Measurements from ENCODE around the gene CFAP46.
"Not testable (repeated sequence)": the region's sequence is repeated elsewhere in the genome, so short reads cannot be mapped to it uniquely, and the experiment has no call there.

CFAP46 gene

DNA sequence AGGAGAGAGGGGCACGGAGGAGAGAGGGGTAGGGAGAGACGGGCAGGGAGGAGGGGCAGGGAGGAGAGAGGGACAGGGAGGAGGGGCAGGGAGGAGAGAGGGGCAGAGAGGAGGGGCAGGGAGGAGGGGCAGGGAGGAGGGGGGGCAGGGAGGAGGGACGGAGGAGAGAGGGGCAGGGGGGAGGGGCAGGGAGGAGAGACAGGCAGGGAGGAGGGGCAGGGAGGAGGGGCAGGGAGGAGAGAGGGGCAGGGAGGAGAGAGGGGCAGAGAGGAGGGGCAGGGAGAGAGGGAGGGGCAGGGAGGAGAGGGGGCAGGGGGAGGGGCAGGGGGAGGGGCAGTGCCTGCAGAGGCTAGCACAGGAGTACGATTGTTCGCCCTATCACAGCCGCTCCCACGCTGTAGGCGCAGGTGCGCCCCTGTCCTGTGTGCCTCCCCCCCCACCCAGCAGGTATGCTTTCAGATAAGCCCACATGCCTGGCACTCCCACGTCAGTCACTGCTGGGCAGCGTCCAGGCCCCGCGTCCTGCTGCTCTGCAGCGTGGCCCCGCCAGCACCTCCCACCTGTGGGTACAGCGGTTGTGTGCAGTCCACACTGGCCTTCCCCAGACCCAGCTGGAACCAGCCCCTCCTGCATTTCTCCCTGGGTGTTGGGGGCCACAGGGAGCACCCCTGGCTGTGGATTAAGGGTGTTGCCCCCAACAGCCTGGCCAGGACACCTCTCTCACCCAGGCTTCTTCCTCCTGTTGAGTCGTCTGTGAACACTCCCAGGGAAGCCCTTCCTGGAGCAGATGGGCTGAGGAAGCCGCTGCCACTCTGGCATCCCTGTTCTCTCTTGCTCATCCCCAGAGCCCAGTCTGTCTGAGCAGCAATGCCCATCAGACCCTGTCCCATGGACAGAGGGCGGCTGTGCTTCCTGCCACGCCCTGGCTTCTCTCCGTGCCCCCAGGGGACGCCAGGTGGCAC, 167.2 kb downstream of the CFAP46 start:
- no peak for DNase-seq (ENCODE audit: low read depth in 2 of 2)

DNA sequence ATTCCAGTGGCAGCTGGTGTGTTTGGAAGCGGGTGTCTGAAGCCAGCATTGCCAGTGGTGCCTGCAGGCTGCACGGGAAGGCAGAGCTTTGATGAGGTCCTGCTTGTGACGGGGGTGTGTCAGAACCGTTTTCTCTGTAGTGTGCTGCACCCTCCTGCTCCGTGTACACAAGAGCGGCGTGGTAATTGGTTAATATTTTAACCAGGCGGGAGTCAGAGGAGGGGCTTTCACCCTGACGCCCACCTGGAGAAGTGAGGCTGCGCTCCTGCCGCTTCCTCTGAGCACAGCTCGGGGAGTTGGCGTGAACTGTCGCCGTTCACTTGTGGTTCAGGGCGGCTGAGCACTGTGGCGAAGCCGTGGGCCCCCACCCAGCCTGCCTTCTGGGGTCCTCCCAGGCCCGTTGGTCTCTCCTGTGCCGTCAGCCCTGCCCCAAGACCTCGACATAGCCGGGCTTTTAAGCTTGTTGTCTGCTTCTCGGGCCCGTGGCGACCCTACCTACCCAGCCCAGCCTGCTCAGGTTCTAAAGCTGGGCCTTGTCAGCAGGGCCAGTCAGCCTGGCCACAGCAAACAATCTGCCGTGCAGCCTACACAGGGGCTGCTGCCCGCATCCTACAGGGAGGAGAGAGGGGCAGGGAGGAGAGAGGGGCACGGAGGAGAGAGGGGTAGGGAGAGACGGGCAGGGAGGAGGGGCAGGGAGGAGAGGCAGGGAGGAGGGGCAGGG, 168.0 kb downstream of the CFAP46 start:
- DNase-seq (ENCODE audit: low read depth in 2 of 2) = no peak

DNA sequence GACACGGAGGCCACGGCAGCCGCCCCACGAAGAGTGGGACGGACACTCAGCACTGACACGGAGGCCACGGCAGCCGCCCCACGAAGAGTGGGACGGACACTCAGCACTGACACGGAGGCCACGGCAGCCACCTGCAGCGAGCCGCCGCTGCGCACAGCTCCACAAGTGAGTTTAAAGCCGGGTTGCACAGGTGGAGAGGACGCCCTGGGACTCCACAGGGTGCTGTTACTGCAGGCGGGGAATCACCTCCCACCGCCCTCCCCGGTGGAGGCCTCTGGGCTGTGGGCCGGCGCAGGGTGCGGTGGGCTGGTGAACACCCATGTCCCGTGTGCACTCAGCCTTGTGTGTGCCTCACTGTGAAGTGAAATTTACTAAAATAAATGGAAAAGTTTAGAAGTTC, 169.6 kb downstream of the CFAP46 start:
- DNase-seq (ENCODE audit: low read depth in 2 of 2) = not testable (repeated sequence)

DNA sequence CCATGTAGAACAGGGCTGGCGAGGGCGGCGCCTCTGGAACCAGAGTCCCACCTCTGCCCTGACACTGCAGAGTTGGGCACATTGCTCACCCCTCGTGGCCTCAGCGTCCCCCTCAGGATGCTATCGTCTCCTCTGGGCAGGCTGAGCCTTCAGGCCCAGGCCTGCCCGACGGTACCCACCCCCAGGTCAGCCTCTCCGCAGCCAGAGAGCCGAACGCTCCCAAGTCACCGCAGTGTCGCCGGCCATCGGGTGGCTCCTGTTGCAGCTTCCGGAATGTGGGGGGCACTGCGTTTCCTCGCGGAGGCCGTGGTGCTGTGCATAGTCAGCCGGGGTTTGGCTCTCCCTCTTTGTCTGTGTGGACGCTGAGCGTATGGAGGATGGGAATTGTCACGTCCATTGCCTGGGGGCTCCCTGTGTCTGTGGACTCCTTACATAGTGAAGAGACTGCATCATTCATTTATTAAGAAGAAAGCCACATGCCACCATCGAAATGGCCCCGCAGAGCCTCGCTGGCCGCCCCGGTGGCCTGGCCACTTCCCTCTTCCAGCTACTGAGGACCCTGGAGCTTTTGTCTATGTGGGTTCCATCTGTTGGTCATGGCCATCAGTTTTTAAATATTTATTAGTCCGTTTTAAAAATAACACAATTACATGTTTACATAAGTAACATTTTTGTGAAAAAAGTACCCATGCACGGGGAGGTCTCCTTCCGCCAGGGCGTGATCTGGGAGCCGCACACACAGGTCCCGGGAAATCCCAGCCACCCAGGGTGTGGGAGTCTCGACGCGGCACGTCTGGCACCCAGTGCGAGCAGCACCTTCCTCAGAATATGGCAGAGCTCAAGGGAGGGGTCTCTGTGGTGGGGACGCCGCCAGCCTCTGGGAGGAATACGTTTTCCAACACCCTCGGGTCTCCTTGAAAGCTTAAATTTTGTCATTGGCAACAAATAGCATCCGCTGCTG, 172.0 kb downstream of the CFAP46 start:
- no peak for DNase-seq (ENCODE audit: low read depth in 2 of 2)

DNA sequence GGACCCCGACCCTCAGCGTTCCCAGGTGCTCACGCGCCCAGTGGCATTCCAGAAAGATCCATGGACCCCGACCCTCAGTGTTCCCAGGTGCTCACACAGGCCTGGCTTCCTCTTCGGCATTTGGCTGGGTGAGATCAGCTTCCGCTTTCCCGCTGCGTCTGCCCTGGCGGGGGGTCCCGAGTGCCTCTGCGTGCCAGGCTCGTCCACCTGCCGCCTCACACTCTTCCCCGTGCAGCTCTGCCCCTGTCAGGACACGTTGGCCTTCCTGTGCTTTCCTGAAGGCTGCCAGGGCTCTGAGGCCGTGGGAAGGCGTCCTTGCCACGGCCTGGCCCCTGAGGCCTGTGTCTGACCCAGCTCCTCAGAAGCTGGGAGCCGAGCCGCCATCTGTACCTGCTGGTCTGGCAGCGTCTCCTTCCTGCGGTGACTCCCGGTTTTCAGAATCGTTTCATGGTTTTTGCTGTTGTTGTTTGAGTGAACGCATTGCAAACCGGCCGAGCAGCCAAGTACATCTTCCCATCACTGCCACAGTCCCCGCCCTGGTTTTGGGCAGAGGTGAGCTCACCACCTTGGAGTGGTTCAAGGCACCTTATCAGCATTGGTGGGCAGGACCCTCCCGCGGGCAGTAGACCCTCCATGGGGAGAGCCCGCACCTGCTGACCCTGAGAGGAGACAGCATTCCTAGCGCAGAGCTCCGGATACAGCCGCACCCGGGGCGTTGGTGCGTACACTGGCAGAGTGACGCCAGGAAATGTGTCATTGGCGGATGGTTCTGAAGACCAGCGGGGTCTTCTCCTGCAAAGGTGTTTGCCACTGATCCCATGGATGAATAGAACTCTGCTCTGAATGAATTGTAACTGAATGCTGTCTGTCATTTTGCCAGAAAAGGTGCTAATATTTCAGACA, 173.8 kb downstream of the CFAP46 start:
- DNase-seq (ENCODE audit: low read depth in 2 of 2) = no peak

DNA sequence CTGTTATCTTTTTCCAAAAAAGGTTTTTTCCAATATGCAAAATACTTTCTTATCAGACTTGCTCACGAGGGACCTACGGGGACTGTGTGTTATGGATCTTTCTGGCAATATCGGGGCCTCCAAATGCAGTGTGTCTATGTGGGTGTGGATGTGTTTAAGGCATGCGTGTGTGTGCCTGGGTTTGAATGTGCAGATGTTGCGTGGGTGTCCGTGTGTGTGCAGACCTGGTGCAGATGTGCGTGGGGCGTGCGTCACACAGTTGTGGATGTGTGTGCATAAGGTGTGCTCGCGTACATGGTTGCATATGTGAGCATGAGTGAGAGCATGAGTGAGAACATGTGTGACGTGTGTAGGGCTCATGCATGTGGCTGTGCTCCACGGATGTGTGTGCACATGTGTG, 176.1 kb downstream of the CFAP46 start:
- DNase-seq (ENCODE audit: low read depth in 2 of 2) = no peak

DNA sequence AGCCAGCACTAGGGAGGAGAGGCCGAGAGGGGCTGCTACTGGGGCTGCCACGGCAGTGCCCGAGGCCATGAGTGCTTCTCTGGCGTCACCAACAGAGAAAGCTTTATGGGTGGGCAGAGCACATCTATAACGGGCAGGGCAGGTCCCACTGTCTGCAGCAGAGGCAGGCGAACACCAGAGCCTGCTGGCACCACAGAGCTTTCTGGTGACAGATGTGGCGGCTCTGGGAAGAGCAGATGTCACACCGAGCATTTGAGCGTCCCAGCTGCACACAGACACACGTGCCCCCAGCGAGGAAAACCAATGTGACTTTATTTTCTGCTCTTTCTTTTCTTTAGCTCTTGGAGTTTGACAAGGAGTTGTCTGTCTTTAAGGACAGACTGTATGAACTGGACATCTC, 176.9 kb downstream of the CFAP46 start:
- DNase-seq (ENCODE audit: low read depth in 2 of 2) = no peak

DNA sequence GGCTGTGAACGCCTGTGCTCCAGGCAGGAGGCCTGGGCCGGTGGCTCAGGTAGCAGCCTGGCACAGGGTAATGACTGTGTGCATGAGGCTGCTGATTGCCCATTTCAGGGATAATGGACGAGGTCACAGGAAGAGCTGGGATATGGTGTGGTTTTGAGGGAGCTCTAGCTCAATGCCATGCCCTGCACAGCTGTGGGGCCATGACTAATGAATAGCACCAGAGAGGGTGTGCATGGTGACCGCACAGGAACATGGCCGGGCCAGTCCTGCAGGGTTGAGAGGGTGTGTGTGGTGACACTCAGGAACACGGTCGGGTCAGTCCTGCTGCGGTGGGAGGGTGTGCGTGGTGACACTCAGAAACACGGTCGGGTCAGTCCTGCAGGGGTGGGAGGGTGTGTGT, 178.3 kb downstream of the CFAP46 start:
- DNase-seq (ENCODE audit: low read depth in 2 of 2) = no peak

DNA sequence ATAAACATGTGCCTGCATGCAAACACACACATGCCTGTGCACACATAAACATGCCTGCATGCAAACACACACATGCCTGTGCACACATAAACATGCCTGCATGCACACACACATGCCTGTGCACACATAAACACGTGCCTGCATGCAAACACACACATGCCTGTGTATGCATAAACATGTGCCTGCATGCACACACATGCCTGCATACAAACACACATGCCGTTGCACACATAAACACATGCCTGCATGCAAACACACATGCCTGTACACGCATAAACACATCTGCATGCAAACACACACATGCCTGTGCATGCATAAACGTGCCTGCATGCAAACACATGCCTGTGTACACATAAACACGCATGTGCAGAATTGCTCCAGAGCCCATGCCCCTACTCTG, 178.8 kb downstream of the CFAP46 start:
- no peak for DNase-seq (ENCODE audit: low read depth in 2 of 2)

DNA sequence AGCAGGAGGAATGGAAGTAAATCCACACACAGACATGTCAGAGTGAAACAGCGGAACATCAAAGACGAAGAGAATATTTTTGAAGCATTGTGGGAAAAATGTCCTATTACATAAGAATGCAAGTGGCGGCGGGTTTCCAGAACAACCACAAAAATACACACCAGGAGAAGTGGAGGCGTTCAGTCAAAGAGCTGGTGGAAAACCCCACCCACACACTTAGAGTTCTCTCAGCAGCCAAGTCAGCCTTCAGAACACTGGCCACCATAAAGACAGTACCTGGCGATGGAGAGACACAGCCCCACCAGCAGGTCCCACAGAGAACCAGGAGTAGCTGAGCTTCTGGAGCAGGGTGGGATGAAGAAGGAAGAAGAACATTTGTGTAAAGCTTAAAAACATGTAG, 180.1 kb downstream of the CFAP46 start:
- no peak for DNase-seq (ENCODE audit: low read depth in 2 of 2)

DNA sequence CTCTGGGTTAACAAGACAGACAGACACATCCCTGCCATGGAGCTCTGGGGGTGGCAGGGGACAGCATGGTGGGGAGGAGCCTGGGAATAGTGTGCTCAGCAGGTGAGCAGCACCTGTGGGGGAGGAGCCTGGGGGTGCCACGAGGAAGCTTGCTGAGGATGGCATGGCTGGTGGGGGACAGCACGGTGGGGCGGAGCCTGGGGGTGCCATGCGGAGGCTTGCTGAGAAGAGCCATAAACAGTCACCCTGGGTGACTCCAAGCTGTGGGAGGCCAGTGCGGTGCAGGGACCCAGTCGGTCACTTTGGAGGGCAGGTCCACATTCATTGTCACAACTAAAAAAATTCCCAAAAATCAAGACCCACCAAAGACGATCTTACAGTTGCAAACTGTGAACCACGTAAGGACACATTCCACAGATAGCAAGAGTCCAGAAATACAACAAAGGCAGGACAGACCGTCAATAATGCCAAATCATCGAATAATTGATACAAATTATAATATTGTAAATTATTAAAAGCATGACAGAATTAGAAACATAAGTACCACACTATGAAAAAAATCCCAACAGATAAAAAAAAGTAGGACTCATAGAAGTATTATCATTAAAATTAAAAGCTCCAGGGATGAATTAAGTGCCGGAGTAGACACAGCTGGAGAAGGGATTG, 180.8 kb downstream of the CFAP46 start:
- no peak for DNase-seq (ENCODE audit: low read depth in 2 of 2)

DNA sequence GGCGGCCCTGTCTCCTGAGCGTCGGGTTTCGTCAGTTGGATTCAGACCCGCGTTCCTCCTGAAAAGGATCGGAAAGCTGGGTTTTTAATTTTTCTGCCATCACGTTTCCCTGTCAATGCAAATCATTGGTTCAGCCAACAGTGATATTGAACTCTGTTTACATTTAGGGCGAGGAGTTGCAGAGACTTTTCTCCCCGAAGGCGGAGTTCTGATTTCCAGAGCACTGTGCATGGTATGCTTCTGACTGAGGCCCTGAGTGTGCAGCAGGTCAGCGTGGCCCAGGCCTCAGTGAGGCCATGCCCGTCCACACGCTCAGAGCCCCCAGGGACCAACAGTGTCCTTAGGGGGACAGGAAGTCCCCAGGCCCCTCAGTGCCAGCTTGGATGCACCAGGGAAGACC, 183.5 kb downstream of the CFAP46 start:
- no peak for DNase-seq (ENCODE audit: low read depth in 2 of 2)
